NAMALWA (cell line): ENCODE measurements around the gene METTL13.
"Not testable (repeated sequence)": the region's sequence is repeated elsewhere in the genome, so short reads cannot be mapped to it uniquely, and the experiment has no call there.

ENCODE experiments used
- DNase-seq: peaks from one replicate; pipeline ENCODE4 v3.0.0-alpha.2; 2015; ENCODE audit warnings: low spot score

METTL13 gene

GRCh38 chr1:171769171-171769570 is 12.3 kb upstream of the METTL13 start:
- no peak for DNase-seq

GRCh38 chr1:171769754-171770153 is 11.7 kb upstream of the METTL13 start:
- no peak for DNase-seq

DNA sequence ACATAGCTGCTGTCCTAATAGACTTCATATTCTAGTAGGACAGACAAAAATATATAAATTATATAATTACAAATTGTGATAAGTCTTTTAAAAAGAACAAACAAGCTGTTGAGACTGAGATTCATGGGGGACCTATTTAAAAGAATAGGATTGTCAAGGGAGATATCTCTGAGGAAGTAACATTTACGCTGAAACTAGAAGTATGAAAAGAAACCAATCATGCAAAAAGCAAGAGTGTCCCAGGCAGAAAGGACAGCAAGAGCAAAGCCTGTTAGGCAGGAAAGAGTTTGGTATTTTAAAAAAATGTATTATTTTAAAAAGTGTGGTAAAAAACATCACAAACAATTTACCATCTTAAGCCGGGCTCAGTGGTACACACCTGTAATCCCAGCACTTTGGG is 9.1 kb upstream of the METTL13 start:
- DNase-seq: no peak

DNA sequence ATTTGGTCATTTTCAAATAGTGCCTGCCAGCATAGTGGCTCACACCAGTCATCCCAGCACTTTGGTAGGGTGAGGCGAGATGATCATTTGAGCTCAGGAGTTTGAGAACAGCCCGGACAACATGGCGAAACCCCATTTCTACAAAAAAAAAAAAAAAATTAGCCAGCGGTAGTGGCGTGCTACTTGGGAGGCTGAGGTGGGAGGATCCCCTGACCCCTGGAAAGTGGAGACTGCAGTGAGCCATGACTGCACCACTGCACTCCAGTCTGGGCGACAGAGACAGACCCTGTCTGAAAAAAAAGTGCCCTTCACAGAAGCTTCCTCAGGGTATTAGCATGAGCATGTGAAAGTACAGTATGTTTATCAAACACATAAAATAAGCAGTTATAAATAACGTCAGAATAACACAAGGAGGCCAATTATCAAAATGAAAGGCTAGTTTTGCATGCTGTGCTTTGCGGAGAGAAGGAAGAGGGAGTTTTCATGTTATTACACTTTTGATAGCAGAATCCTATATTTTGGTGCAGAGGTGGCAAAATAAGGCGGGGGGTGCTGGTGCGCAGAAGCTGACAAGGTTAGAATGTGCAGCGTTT is 781 bp upstream of the METTL13 start:
- no peak for DNase-seq

DNA sequence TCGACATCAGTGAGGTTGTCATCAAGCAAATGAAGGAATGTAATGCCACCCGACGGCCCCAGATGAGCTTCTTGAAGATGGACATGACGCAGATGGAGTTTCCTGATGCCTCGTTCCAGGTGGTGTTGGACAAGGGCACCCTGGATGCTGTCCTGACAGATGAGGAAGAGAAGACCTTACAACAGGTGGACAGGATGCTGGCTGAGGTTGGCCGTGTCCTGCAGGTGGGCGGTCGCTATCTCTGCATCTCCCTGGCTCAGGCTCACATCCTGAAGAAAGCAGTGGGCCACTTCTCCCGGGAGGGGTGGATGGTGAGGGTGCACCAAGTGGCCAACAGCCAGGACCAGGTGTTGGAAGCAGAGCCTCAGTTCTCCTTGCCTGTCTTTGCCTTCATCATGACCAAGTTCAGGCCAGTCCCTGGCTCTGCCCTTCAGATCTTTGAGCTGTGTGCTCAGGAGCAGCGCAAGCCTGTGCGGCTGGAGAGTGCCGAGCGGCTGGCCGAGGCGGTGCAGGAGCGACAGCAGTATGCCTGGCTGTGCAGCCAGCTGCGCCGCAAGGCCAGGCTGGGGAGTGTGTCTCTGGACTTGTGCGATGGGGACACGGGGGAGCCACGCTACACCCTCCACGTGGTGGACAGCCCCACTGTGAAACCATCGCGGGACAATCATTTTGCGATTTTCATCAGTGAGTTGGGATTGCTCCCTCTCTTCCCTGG is 2.5 kb downstream of the METTL13 start:
- no peak for DNase-seq

- no peak for DNase-seq
Observed at GRCh38 chr1:171784784-171785183, 3.3 kb downstream of the METTL13 start.

- DNase-seq: no peak
Observed at GRCh38 chr1:171785766-171786165, 4.3 kb downstream of the METTL13 start.

GRCh38 chr1:171786534-171786933 is 5.1 kb downstream of the METTL13 start:
- DNase-seq: no peak

GRCh38 chr1:171787686-171788480 is 6.4 kb downstream of the METTL13 start:
- DNase-seq: no peak

DNA sequence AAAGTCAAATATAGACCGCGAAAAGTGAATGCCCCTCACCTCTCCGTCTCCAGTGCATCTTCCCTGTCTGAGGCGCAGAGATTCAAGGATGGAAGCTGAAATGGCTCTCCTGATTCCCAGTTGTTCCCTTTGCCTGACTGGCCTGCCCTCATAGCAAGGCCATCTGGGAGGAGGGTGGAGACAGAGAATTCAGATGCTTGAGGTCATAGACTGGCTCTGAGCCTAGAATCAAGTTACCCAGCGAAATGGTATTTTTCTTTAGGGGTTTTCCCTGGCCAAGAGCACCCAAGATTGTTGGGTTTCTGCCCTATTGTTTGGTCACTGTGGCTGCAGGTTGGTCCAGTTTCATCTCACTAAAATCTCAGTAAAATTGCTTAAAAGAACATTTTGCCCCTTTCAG is 7.2 kb downstream of the METTL13 start:
- DNase-seq: no peak

GRCh38 chr1:171790318-171790717 is 8.9 kb downstream of the METTL13 start:
- DNase-seq: no peak

GRCh38 chr1:171792656-171793369 is 11.4 kb downstream of the METTL13 start:
- DNase-seq: no peak

- DNase-seq: no peak
Observed at GRCh38 chr1:171793636-171794035, 12.2 kb downstream of the METTL13 start.

GRCh38 chr1:171794085-171794484 is 12.6 kb downstream of the METTL13 start:
- no peak for DNase-seq

DNA sequence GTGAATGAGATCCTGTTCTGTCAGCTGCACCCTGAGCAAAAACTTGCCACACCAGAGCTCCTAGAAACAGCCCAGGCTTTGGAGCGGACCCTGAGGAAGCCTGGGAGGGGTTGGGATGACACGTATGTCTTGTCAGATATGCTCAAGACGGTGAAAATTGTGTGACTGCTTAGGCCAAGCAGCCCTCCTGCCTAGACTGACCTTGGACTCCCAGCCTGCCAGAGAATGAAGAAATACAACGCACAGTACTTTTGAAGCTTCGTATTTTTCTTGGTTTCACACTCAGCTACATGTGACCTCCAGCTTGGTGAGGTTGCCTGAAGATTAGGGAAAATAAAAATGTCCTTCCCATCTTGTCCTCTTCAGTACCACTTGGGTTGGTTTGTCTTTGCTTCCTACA is 15.1 kb downstream of the METTL13 start:
- no peak for DNase-seq

DNA sequence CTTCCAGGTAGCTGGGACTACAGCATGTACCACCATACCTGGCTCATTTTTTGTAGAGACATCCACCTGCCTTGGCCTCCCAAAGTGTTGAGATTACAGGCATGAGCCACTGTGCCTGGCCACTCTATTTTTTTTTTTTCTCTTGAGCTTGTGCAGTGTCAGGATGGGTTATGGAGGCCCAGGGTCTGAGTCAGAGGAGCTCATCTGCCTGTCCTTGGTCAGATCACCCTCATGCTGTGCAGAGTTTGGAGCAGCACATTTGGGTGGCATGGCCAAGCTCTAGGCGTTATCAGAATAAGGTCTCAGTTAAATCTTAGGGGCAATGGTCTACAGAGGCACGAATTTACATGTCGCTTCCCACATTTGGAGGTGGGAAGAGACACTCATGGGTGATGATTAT is 16.9 kb downstream of the METTL13 start:
- no peak for DNase-seq

- no peak for DNase-seq
Observed at GRCh38 chr1:171798765-171799164, 17.3 kb downstream of the METTL13 start.

DNA sequence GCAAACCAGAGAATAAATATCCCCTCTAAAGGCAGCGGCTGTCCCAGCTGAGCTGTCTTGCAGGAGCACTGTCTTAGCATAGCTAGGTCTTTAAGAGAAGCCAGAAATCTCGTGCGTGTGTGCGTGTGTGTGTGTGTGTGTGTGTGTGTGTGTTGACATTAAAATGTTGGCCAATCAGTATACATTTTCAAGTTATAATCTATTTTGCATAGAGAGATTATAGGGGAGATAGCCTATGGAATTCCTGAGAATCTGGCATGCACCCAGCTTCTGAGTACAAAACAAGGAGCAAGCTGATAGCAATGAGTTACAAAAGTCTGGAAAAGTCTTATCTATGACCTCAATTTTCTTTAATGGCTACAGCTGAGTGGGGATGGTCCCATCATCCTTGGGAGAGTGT is 17.7 kb downstream of the METTL13 start:
- no peak for DNase-seq

- DNase-seq: not testable (repeated sequence)
Observed at GRCh38 chr1:171799698-171800097, 18.2 kb downstream of the METTL13 start.

DNA sequence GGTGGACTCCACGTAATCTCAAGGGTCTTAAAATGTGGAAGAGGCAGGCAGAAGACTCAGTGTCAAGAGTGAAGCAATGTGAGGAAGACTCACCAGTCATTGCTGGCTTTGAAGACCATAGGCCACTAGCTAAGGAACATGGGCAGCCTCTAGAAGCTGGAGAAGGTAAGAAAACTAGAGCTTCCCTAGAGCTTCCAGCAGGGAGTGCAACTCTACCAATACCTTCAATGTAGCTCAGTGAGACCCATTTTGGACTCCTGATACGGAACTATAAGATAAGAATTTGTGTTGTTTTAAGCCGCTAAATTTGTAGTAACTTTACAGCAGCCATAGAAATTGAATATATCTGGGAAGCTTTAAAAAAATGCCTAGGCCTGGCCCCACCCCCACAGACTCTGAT is 18.9 kb downstream of the METTL13 start:
- DNase-seq: no peak

- no peak for DNase-seq
Observed at GRCh38 chr1:171800851-171801250, 19.4 kb downstream of the METTL13 start.

GRCh38 chr1:171801487-171801891 is 20.0 kb downstream of the METTL13 start:
- peak; percentile 69 for DNase-seq

- DNase-seq: no peak
Observed at GRCh38 chr1:171802207-171802606, 20.7 kb downstream of the METTL13 start.
